ENCODE results near the gene MAGOHB.
A peak's percentile ranks its signal among the peaks of the same experiment; 100 is the strongest.

Gene MAGOHB

GRCh38 chr12:10613349-10614055 lies at the start of gene MAGOHB:
Gene MAGOHB, minus strand, starts transcription at chr12:10613609. Its CDS starts 77 bp downstream, at chr12:10613532.
- H3K36me3 ChIP-seq (ENCODE audit: insufficient read depth, low read length): peaks cover 34% of the 10 kb centered on the region; the same call in 1 of the 2 replicates
- peak within 1 kb of the TSS; percentile 61 for H3K27ac ChIP-seq (ENCODE audit: low read depth, low read length, poor library complexity, severe bottlenecking)
- H3K4me2 ChIP-seq (ENCODE audit: low read length): peak within 1 kb of the TSS; percentile 96
- no peaks in the 10 kb centered on the region for H3K9me2 ChIP-seq (ENCODE audit: low read depth, low read length)
- peaks cover 23% of the 10 kb centered on the region for H3K79me2 ChIP-seq (ENCODE audit: insufficient read depth, low read length)
- peaks cover 28% of the 10 kb centered on the region for H3K4me1 ChIP-seq (ENCODE audit: insufficient read depth, low read length, severe bottlenecking)
- TF ChIP-seq EZH2 (IDR thresholded peaks at IDR 0.05; ENCODE audit: borderline replicate concordance, low read length) (no peak), CTCF (IDR thresholded peaks at IDR 0.05; ENCODE audit: low read length) (no peak)
- H3K4me3 ChIP-seq (ENCODE audit: low read depth, low read length, poor library complexity, severe bottlenecking): peak within 1 kb of the TSS; percentile 89
- no peaks in the 10 kb centered on the region for H4K20me1 ChIP-seq (ENCODE audit: insufficient read depth, low read length)
- H3K27me3 ChIP-seq (ENCODE audit: insufficient read depth, low read length): no peaks in the 10 kb centered on the region
- H3F3A ChIP-seq (ENCODE audit: insufficient read depth, low read length): no peaks in the 10 kb centered on the region
- no peaks in the 10 kb centered on the region for H3K9me3 ChIP-seq (ENCODE audit: low read length)
- peak within 1 kb of the TSS; percentile 88 for H2AFZ ChIP-seq (ENCODE audit: low read length)
- peak within 1 kb of the TSS; percentile 85 for H3K9ac ChIP-seq (ENCODE audit: low read length)

- 0 out of 2 replicates have a peak, but pooled peaks cover 3% of the 10 kb centered on the region for H3K9me3 ChIP-seq (ENCODE audit: low read length)
- no peaks in the 10 kb centered on the region for H3F3A ChIP-seq (ENCODE audit: insufficient read depth, low read length)
- no peaks in the 10 kb centered on the region for H3K79me2 ChIP-seq (ENCODE audit: insufficient read depth, low read length)
- H3K36me3 ChIP-seq (ENCODE audit: insufficient read depth, low read length): no peaks in the 10 kb centered on the region
- TF ChIP-seq EZH2 (IDR thresholded peaks at IDR 0.05; ENCODE audit: borderline replicate concordance, low read length): no peak
- TF ChIP-seq CTCF (IDR thresholded peaks at IDR 0.05; ENCODE audit: low read length): no peak
- H2AFZ ChIP-seq (ENCODE audit: low read length): no peak overlapping the region
- H3K27ac ChIP-seq (ENCODE audit: low read depth, low read length, poor library complexity, severe bottlenecking): no peak overlapping the region
- no peaks in the 10 kb centered on the region for H3K27me3 ChIP-seq (ENCODE audit: insufficient read depth, low read length)
- H3K9me2 ChIP-seq (ENCODE audit: low read depth, low read length): no peaks in the 10 kb centered on the region
- no peak overlapping the region for H3K4me2 ChIP-seq (ENCODE audit: low read length)
- peaks cover 7% of the 10 kb centered on the region for H3K4me1 ChIP-seq (ENCODE audit: insufficient read depth, low read length, severe bottlenecking)
- H4K20me1 ChIP-seq (ENCODE audit: insufficient read depth, low read length): no peaks in the 10 kb centered on the region
- H3K4me3 ChIP-seq (ENCODE audit: low read depth, low read length, poor library complexity, severe bottlenecking): no peak overlapping the region
- no peak overlapping the region for H3K9ac ChIP-seq (ENCODE audit: low read length)
Observed at GRCh38 chr12:10661338-10661737, 47.9 kb upstream of the MAGOHB start.

- 0 out of 2 replicates have a peak, but pooled peaks cover 3% of the 10 kb centered on the region for H3K9me3 ChIP-seq (ENCODE audit: low read length)
- TF ChIP-seq CTCF (IDR thresholded peaks at IDR 0.05; ENCODE audit: low read length) (no peak), EZH2 (IDR thresholded peaks at IDR 0.05; ENCODE audit: borderline replicate concordance, low read length) (no peak)
- no peak overlapping the region for H3K27ac ChIP-seq (ENCODE audit: low read depth, low read length, poor library complexity, severe bottlenecking)
- no peaks in the 10 kb centered on the region for H3K9me2 ChIP-seq (ENCODE audit: low read depth, low read length)
- no peaks in the 10 kb centered on the region for H3K27me3 ChIP-seq (ENCODE audit: insufficient read depth, low read length)
- no peaks in the 10 kb centered on the region for H3K4me1 ChIP-seq (ENCODE audit: insufficient read depth, low read length, severe bottlenecking)
- no peak overlapping the region for H3K4me3 ChIP-seq (ENCODE audit: low read depth, low read length, poor library complexity, severe bottlenecking)
- no peaks in the 10 kb centered on the region for H3K36me3 ChIP-seq (ENCODE audit: insufficient read depth, low read length)
- H4K20me1 ChIP-seq (ENCODE audit: insufficient read depth, low read length): no peaks in the 10 kb centered on the region
- no peaks in the 10 kb centered on the region for H3K79me2 ChIP-seq (ENCODE audit: insufficient read depth, low read length)
- no peak overlapping the region for H3K9ac ChIP-seq (ENCODE audit: low read length)
- no peak overlapping the region for H2AFZ ChIP-seq (ENCODE audit: low read length)
- H3F3A ChIP-seq (ENCODE audit: insufficient read depth, low read length): no peaks in the 10 kb centered on the region
- H3K4me2 ChIP-seq (ENCODE audit: low read length): no peak overlapping the region
Observed at GRCh38 chr12:10654003-10654402, 40.6 kb upstream of the MAGOHB start.
